Choroid plexus epithelial cell (primary cell): ENCODE data around the gene PTH2.

Experiments
- DNase-seq: peaks from one replicate; pipeline ENCODE4 v3.0.0-alpha.2; 2010; ENCODE audit warnings: low read depth
- H3K4me3 ChIP-seq: 2 replicates; pipeline ENCODE4 v1.5.1; 2011; ENCODE audit warnings: low read depth, mild to moderate bottlenecking, control low read depth, low read length, moderate library complexity
- CTCF ChIP-seq: conservative IDR thresholded peaks from 2 replicates; pipeline ENCODE4 v1.5.1; 2011; ENCODE audit warnings: low read depth, mild to moderate bottlenecking, control low read depth, inconsistent platforms, low read length, moderate library complexity

Gene PTH2

GRCh38 chr19:49400029-49400428 is 23.2 kb downstream of the PTH2 start:
- no peak overlapping the region for H3K4me3 ChIP-seq
- no peak for DNase-seq
- no peak for TF ChIP-seq CTCF

GRCh38 chr19:49398931-49399330 is 24.3 kb downstream of the PTH2 start:
- TF ChIP-seq CTCF, result no peak
- no peak for DNase-seq
- H3K4me3 ChIP-seq, result no peak overlapping the region

GRCh38 chr19:49398001-49398615 is 25.1 kb downstream of the PTH2 start:
- no peak overlapping the region for H3K4me3 ChIP-seq
- no peak for TF ChIP-seq CTCF
- no peak for DNase-seq

GRCh38 chr19:49396738-49397505 is 26.3 kb downstream of the PTH2 start:
- H3K4me3 ChIP-seq, result no peak overlapping the region
- DNase-seq, result no peak
- TF ChIP-seq CTCF, result no peak

- no peak for TF ChIP-seq CTCF
- no peak overlapping the region for H3K4me3 ChIP-seq
- no peak for DNase-seq
Measured at GRCh38 chr19:49395581-49396407, 27.4 kb downstream of the PTH2 start.

- H3K4me3 ChIP-seq, result no peak overlapping the region
- DNase-seq, result no peak
- no peak for TF ChIP-seq CTCF
Measured at GRCh38 chr19:49393881-49394280, 29.4 kb downstream of the PTH2 start.
